Uterus (tissue), 2 donors: Measurements from ENCODE around the gene CD99.
"Not testable (repeated sequence)": the region's sequence is repeated elsewhere in the genome, so short reads cannot be mapped to it uniquely, and the experiment has no call there.

Source experiments
- CTCF ChIP-seq, 4 experiments: fragments of 200-600 bp in 2 of 4; fragments of 450-650 bp in 2 of 4; sonication (generic) in 2 of 4; IDR thresholded peaks; one replicate each; pipeline ENCODE4 v1.5.1; 2016 to 2019; ENCODE audit warnings: antibody characterized with exemption in 4 of 4, mild to moderate bottlenecking in 2 of 4, moderate library complexity in 1 of 4
- POLR2A ChIP-seq, 2 donors: fragments of 450-650 bp; IDR thresholded peaks; one replicate each; pipeline ENCODE4 v1.6.1; 2016; ENCODE audit warnings: antibody characterized with exemption in 2 of 2, mild to moderate bottlenecking in 1 of 2, moderate library complexity in 1 of 2

- TF ChIP-seq POLR2A, CTCF (IDR thresholded peaks at IDR 0.05): not testable (repeated sequence)
These were observed 64.1 kb downstream of the CD99 start for GRCh38 chrX:2755163-2755715.
